ENCODE results near the gene CRACR2A.

Gene CRACR2A

GRCh38 chr12:3752741-3753486, at the start of gene CRACR2A:
TSS of gene CRACR2A (minus strand) at chr12:3753109. CDS start at chr12:3696999, 56,110 bp downstream.
- no peak for DNase-seq (ENCODE audit: low read depth, low spot score)
- no peak within 1 kb of the TSS for H3K27ac ChIP-seq

- DNase-seq (ENCODE audit: low read depth, low spot score): no peak
- H3K27ac ChIP-seq: no peak overlapping the region
Observed at GRCh38 chr12:3797531-3798048, 44.7 kb upstream of the CRACR2A start.

- no peak overlapping the region for H3K27ac ChIP-seq
- DNase-seq (ENCODE audit: low read depth, low spot score): no peak
Observed at GRCh38 chr12:3795492-3796133, 42.7 kb upstream of the CRACR2A start.

GRCh38 chr12:3795066-3795465, 42.2 kb upstream of the CRACR2A start:
- DNase-seq (ENCODE audit: low read depth, low spot score): no peak
- no peak overlapping the region for H3K27ac ChIP-seq

- H3K27ac ChIP-seq: no peak overlapping the region
- DNase-seq (ENCODE audit: low read depth, low spot score): no peak
Observed at GRCh38 chr12:3792623-3793288, 39.8 kb upstream of the CRACR2A start.

GRCh38 chr12:3791256-3791874, 38.5 kb upstream of the CRACR2A start:
- no peak for DNase-seq (ENCODE audit: low read depth, low spot score)
- no peak overlapping the region for H3K27ac ChIP-seq

- no peak for DNase-seq (ENCODE audit: low read depth, low spot score)
- H3K27ac ChIP-seq: no peak overlapping the region
Observed at GRCh38 chr12:3790642-3791041, 37.7 kb upstream of the CRACR2A start.

GRCh38 chr12:3789838-3790237, 36.9 kb upstream of the CRACR2A start:
- DNase-seq (ENCODE audit: low read depth, low spot score): no peak
- H3K27ac ChIP-seq: no peak overlapping the region

GRCh38 chr12:3777206-3777809, 24.4 kb upstream of the CRACR2A start:
- no peak for DNase-seq (ENCODE audit: low read depth, low spot score)
- H3K27ac ChIP-seq: no peak overlapping the region

- H3K27ac ChIP-seq: no peak overlapping the region
- DNase-seq (ENCODE audit: low read depth, low spot score): no peak
Observed at GRCh38 chr12:3775385-3776035, 22.6 kb upstream of the CRACR2A start.

- H3K27ac ChIP-seq: peak overlapping the region; percentile 15
- DNase-seq (ENCODE audit: low read depth, low spot score): no peak
Observed at GRCh38 chr12:3772380-3772779, 19.5 kb upstream of the CRACR2A start.

- peak overlapping the region; percentile 15 for H3K27ac ChIP-seq
- no peak for DNase-seq (ENCODE audit: low read depth, low spot score)
Observed at GRCh38 chr12:3771853-3772252, 18.9 kb upstream of the CRACR2A start.

GRCh38 chr12:3770891-3771290, 18.0 kb upstream of the CRACR2A start:
- peak overlapping the region; percentile 72 for H3K27ac ChIP-seq
- DNase-seq (ENCODE audit: low read depth, low spot score): peak; percentile 59

GRCh38 chr12:3768911-3769447, 16.1 kb upstream of the CRACR2A start:
- DNase-seq (ENCODE audit: low read depth, low spot score): no peak
- no peak overlapping the region for H3K27ac ChIP-seq

- no peak for DNase-seq (ENCODE audit: low read depth, low spot score)
- no peak overlapping the region for H3K27ac ChIP-seq
Observed at GRCh38 chr12:3761116-3761735, 8.3 kb upstream of the CRACR2A start.

GRCh38 chr12:3759878-3760277, 7.0 kb upstream of the CRACR2A start:
- no peak overlapping the region for H3K27ac ChIP-seq
- DNase-seq (ENCODE audit: low read depth, low spot score): no peak

GRCh38 chr12:3757261-3757660, 4.4 kb upstream of the CRACR2A start:
- DNase-seq (ENCODE audit: low read depth, low spot score): no peak
- H3K27ac ChIP-seq: no peak overlapping the region

GRCh38 chr12:3755898-3756297, 3.0 kb upstream of the CRACR2A start:
- no peak for DNase-seq (ENCODE audit: low read depth, low spot score)
- no peak overlapping the region for H3K27ac ChIP-seq
